Colonic mucosa (tissue), 4 donors: ENCODE data around the gene RASGEF1C. TPM values are rescaled to one million over a fixed set of nuclear protein-coding genes. Genes with fewer than 3 reads are reported as not detected.

Source experiments
- DNase-seq: peaks from one replicate; pipeline ENCODE4 v3.0.0-alpha.2; 2020
- H3K27ac ChIP-seq: fragments of 200-600 bp; one replicate; pipeline ENCODE4 v1.8.0; 2021
- H3K27me3 ChIP-seq: fragments of 200-600 bp; one replicate; pipeline ENCODE4 v1.8.0; 2021
- H3K36me3 ChIP-seq: fragments of 200-600 bp; one replicate; pipeline ENCODE4 v1.8.0; 2021
- H3K4me1 ChIP-seq: fragments of 200-600 bp; one replicate; pipeline ENCODE4 v1.8.0; 2021; ENCODE audit warnings: mild to moderate bottlenecking
- H3K4me3 ChIP-seq: fragments of 200-600 bp; one replicate; pipeline ENCODE4 v1.8.0; 2021
- H3K9ac ChIP-seq, 2 donors: one replicate each; pipeline ENCODE4 v1.7.0; 2013; ENCODE audit warnings: control low read depth in 2 of 2, low read depth in 2 of 2, low read length in 2 of 2
- H3K9me3 ChIP-seq: fragments of 200-600 bp; one replicate; pipeline ENCODE4 v1.8.0; 2021
- intact Hi-C: fragments of 100-400 bp; cut with DNase I; formaldehyde crosslinking; loops from one replicate; pipeline ENCODE4 v1.14.1; 2022
- total RNA-seq, 2 donors: library from RNA; stranded (reverse); fragmentation: NEBNext Ultra II Directional in 1 of 2; extraction: Animal tissue kit (Norgen Biotek cat#: 25700) in 1 of 2; gene quantifications; one replicate each; pipeline ENCODE4 v1.2.1, GENCODE V29; 2021
- TF ChIP-seq, protein P1 (sequence below): fragments of 200-600 bp; IDR thresholded peaks from one replicate; pipeline ENCODE4 v1.8.0; 2022; ENCODE audit warnings: antibody characterized with exemption, mild to moderate bottlenecking
- donor health status: healthy.
- donor health status: DM: no; HTN: no; CAD: no.
- donor health status: DM: no; HTN: no; CAD: no.

The RASGEF1C gene
- total RNA-seq, 2 donors from 2014 or later, result 0.85 TPM; not detected in 1

- Histone ChIP-seq H3K4me1 (no peaks in the 10 kb centered on the region), H3K9me3 (no peaks in the 10 kb centered on the region), H3K36me3 (no peaks in the 10 kb centered on the region), H3K27ac (no peak overlapping the region), H3K4me3 (no peak overlapping the region), H3K27me3 (no peaks in the 10 kb centered on the region), H3K9ac (no peak overlapping the region)
- TF ChIP-seq, protein P1, sequence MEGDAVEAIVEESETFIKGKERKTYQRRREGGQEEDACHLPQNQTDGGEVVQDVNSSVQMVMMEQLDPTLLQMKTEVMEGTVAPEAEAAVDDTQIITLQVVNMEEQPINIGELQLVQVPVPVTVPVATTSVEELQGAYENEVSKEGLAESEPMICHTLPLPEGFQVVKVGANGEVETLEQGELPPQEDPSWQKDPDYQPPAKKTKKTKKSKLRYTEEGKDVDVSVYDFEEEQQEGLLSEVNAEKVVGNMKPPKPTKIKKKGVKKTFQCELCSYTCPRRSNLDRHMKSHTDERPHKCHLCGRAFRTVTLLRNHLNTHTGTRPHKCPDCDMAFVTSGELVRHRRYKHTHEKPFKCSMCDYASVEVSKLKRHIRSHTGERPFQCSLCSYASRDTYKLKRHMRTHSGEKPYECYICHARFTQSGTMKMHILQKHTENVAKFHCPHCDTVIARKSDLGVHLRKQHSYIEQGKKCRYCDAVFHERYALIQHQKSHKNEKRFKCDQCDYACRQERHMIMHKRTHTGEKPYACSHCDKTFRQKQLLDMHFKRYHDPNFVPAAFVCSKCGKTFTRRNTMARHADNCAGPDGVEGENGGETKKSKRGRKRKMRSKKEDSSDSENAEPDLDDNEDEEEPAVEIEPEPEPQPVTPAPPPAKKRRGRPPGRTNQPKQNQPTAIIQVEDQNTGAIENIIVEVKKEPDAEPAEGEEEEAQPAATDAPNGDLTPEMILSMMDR, result no peak
- DNase-seq, result no peak
- intact Hi-C loops, result no loop called here
Observed at GRCh38 chr5:180169248-180170105, 39.5 kb downstream of the RASGEF1C start.

GRCh38 chr5:180168758-180169157 lies 40.3 kb downstream of the RASGEF1C start:
- no peaks in the 10 kb centered on the region for H3K36me3 ChIP-seq
- intact Hi-C loops, result no loop called here
- no peaks in the 10 kb centered on the region for H3K4me1 ChIP-seq
- H3K9me3 ChIP-seq, result no peaks in the 10 kb centered on the region
- no peak for DNase-seq
- no peak overlapping the region for H3K27ac ChIP-seq
- TF ChIP-seq, protein P1, result no peak
- H3K4me3 ChIP-seq, result no peak overlapping the region
- no peak overlapping the region for H3K9ac ChIP-seq
- no peaks in the 10 kb centered on the region for H3K27me3 ChIP-seq

DNA sequence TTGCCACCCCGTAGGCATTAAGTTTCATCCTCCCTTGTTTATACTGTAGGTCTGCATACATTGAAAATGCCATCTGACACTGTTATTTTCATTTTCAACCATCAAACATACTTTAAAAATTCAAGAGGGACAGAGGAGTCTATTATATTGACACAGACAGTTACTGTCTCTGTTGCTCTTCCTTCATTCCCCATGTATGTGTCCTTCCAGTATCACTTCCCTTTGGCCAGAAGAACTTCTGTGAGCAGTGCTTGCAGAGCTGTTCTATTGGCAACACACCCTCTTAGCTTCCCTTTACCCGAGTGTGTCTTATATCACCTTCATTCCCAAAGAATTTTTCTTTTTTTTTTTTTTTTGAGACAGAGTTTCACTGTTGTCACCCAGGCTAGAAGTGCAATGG lies 42.8 kb downstream of the RASGEF1C start:
- Histone ChIP-seq H3K9ac (no peak overlapping the region), H3K4me3 (no peak overlapping the region), H3K27ac (no peak overlapping the region), H3K27me3 (no peaks in the 10 kb centered on the region), H3K4me1 (no peaks in the 10 kb centered on the region), H3K36me3 (no peaks in the 10 kb centered on the region), H3K9me3 (no peaks in the 10 kb centered on the region)
- no peak for DNase-seq
- intact Hi-C loops, result no loop called here
- TF ChIP-seq, protein P1, result no peak

- TF ChIP-seq, protein P1, result no peak
- intact Hi-C loops, result no loop called here
- Histone ChIP-seq H3K9me3 (no peaks in the 10 kb centered on the region), H3K36me3 (no peaks in the 10 kb centered on the region), H3K4me1 (no peaks in the 10 kb centered on the region), H3K9ac (no peak overlapping the region), H3K27ac (no peak overlapping the region), H3K27me3 (no peaks in the 10 kb centered on the region), H3K4me3 (no peak overlapping the region)
- no peak for DNase-seq
Observed at GRCh38 chr5:180162304-180162661, 46.7 kb downstream of the RASGEF1C start.

- no peaks in the 10 kb centered on the region for H3K4me1 ChIP-seq
- H3K9ac ChIP-seq, result no peak overlapping the region
- DNase-seq, result no peak
- H3K36me3 ChIP-seq, result no peaks in the 10 kb centered on the region
- no peak overlapping the region for H3K27ac ChIP-seq
- no peak overlapping the region for H3K4me3 ChIP-seq
- H3K9me3 ChIP-seq, result no peaks in the 10 kb centered on the region
- no peaks in the 10 kb centered on the region for H3K27me3 ChIP-seq
- intact Hi-C loops, result no loop called here
- TF ChIP-seq, protein P1, result no peak
Observed at GRCh38 chr5:180161420-180162303, 47.3 kb downstream of the RASGEF1C start.
